ENCODE results near the gene WDR38. TPM values are rescaled to one million over a fixed set of nuclear protein-coding genes. Genes with fewer than 3 reads are reported as not detected.

WDR38 gene
- total RNA-seq, 1 donor from 2014 or later, result not detected

DNA sequence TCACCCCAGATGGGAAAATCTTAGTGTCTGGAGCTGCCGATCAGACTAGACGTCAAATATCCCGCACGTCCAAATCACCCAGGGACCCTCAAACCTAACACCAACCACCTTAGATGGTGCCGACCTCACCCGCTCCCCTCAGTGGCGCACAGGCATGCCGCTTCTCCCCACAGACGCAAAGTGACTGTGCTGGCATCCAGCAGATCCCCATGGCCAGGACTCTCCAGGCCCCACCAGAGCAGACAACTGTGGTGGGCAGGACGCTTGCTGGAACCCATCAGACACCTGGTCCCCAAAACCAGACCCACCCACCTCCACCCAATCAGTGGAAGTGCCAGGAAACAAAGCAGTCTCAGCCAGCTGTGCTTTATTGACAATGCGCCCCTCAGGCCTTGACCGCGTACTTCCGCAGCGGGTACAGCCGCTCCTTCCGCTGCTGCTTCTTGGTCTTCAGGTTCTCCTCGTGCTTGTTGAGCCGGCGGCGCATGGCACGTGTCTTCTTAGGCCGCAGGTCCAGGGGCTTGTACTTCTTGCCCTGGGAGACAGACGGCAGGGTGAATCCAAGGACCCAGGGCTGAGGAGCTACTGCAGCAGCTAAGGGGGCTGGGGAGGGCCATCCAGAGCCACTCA lies 4.4 kb downstream of the WDR38 start:
- DNase-seq (ENCODE audit: low spot score), result no peak

DNA sequence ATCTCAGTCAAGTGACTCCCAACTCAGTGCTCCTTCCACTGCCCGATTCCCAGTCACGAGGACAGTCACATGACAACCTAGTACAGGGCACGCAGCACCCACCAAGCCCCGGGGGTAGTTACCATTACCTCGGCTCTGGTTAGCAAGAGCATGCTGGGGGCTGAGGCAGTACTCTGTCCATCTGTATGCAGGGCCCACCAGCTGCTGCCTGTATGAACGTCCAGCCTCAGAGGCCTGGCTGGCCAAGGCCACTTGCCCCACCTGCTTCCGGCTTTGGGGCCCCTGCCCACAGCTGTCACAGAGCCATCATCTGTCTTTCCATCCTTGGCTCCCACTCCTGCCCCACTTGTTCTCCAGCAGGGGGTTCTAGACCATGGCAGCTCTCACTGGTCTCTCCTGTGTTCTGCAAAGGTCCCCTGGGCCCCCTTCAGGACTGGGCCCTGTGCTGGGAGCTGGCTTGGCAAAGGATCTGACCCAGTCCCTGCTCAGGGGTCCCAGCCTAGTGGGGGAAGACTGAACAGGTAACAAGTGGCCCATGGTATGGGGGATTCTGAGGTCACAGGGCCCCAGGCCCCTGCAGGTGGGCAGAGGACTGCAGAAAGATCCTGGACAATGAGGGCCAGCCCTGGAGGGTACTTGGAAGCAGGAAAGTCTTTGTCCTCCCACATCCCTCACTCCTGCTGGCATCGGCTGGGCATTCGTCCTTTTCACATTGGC lies 5.2 kb downstream of the WDR38 start:
- DNase-seq (ENCODE audit: low spot score), result no peak

DNA sequence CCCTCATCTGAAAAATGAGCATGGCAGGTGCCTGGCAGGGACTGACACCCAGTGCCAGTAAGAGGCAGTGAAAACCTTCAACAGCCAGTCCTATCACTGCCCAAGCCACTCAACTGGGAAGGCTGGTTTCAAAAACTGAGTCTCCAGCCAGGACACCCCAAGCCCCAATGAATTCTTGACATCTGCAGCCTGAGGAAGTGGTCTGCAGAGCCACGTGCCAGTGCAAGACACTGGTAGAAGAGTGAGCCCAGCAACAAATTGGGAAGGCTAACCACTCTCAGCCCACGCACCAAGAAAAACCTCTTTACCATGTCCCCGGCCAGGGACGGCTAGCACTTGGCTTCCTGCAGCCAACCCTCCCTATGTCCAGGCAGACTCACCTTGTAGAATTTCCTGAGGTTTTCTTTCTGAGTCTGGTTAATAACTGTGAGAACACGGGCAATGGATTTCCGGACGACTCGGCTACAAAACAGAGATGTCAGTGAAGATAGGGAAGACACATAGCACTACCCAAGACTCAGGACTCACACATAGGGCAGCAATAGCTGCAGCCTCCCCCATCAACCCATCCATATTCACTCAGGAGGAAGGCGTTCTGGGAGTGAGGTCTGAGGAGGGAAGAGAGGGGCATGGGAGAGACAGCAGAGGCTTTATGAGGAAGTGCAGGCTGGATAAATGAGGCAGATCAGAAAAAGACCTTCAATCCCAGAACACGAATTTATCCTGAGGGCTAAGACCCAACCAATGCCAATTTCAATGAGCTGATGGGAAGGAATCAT lies 6.7 kb downstream of the WDR38 start:
- DNase-seq (ENCODE audit: low spot score), result no peak

DNA sequence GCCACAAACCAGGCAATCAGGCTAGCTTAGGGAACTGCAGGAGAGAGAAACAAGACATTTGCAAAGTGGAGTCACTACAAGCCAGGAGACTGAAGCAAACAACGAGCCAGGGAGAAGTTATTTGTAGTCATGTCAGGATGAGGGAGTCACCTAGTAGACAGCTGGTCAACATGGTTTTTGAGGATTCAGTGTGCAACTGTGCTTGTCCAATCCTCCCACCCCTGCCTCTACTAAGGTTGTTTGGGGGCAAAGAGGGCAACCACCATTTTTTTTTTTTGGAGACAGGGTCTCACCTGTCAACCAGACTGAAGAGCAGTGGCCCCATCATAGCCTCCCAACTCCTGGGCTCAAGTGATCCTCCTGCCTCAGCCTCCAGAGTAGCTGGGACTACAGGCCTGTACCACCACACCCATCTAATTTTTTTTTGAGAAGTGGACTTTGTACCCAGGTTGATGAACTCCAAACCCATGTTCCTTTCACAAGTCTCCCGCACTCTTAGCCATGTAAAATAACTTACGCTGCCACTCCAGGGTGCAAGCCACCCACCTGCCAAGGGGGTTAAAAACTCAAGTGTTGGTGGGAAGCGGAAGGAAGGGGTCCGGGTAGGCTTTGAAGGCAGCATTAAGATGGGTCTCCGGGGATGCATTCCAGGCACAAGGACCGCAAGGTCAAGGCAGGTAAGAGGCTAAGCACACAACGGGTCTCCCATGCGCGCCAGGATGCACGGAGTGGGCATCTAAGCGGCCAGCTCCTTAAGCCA lies 7.5 kb downstream of the WDR38 start:
- no peak for DNase-seq (ENCODE audit: low spot score)

DNA sequence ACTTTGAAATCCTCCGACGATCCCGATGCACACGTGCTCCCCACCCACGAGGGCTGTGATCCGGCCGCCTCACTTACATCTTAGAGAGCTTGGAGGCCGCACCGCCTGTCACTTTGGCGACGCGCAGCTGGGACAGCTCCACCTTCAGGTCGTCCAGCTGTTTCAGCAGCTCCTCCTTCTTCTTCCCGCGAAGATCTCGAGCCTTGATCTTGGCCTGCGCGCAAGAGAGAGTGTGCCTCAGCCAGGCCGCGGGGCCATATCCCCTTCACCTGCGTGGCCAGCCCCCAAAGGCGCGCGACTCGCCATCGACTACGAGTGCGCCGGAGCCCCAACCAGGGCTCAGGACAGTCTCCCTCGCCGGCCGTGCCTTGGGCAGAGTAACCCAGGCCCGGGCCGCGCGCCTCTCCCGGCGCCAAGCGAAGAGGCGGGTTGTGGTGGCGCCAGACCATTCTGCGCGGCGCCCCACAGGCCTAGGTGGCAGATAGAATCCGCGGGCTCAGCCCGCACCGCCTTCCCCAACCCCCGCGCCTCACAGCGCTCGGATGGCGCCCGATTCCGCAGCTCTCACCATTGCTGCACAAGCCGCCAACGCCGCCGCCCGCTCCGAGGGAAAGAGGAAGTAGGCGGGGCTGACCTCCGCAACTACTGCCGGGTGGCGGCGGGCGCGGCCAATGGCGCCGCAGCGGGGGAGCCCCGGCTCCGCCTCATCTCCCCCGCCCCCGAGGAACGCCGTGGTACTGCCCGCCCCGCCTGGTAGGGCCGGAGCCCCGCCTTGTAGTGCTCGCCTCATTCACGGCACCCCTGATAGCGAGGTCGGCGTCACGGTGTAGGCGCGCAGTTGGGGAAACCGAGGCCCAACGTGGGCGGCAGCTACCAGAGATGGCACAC lies 8.3 kb downstream of the WDR38 start, which contains the start of the genes ARPC5L and RPL35:
ARPC5L (plus strand) TSS at position 789 of the 888 bp plus-strand sequence. CDS start 7,161 bp downstream, outside the sequence.
RPL35 (minus strand) TSS at position 616 of the 888 bp plus-strand sequence; CDS start at position 571, 45 bp downstream.
- peak; percentile 94 for DNase-seq (ENCODE audit: low spot score)

DNA sequence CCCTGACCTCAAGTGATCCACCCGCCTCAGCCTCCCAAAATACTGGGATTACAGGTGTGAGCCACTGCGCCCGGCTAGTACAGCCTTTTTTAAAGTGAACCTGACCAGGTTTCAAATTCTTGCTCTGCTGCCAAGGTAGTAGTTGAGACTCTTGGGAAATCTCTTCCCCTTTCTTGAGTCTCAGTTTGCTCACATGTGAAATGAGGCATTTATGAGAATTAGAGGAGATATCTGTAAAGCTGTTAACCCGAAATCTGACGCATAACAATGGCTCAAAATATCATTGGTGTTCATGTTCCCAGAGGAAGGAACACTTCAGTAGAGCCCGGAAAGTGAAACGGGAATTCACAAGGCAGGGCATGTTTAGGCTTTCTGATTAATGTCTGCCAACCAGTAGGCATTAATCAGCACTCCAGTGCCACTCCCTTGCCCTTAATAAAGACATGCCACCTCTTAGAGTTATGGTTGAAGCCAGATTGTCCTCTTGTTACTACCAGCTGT lies 10.2 kb downstream of the WDR38 start:
- no peak for DNase-seq (ENCODE audit: low spot score)

DNA sequence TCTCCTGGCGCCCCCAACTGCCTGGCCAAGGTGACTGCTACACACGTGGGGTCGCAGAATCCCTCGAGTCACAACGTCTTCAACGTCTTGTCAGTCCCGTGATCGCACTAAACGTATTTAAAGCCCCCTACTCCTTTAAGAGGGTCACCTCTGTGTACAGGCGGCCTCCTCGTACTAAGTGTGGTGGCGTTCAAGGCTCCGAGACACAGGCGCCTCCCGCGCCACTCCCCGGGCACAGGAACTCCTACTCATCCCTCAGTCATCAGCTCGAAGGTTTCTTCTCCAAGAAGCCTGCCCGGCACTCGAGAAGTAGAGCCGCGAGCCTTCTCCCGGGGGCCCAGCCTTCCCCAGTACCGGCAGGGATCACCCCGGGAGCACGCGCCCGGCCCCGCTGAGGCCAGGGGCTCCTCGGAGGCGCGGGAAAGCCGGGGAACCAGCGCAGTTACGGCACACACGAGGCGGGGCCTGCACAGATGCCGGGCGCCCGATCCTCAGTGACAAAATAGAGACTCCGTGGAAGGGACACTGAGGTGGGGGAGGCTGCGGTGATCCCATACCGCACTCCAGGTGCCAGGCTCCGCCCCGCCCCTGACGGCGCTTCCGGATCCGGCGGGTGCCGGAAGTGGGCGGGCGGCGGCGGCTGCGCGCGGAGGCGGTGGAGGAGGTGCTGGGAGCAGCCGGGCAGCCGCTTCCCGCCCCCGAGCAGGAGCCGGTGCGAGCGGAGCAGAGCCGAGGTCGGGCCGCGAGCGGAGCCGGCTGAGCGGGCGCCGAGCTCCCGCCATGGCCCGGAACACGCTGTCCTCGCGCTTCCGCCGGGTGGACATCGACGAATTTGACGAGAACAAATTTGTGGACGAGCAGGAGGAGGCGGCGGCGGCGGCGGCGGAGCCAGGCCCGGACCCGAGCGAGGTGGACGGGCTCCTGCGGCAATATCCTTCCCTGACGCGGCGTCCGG lies 15.5 kb downstream of the WDR38 start:
- peak; percentile 88 for DNase-seq (ENCODE audit: low spot score)

DNA sequence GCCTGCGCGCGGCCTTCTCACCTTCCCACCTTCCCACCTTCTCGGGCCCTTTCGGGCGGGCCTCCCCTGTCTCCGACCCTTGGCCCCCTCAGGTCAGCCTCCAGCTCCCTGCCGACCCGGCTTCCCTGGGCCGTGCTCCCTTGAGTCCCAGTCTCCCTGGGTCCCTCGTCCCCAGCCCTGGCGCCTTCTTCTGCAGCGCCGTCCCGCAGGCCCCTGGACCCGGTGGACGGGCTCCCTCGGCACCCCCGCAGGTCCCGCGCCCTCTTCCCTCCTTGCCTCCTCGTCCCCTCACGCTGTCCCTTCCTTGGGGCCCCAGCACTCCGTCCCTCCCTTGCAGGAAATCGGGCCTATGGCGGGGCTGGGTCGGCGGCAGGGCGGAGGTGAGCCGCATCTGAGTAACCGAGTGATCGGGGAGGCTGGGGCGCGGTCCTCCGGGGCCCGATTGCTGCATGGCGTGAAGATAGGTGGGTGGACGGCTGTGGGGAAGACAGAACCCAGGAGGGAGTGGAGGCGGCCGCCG lies 16.3 kb downstream of the WDR38 start:
- peak; percentile 38 for DNase-seq (ENCODE audit: low spot score)

DNA sequence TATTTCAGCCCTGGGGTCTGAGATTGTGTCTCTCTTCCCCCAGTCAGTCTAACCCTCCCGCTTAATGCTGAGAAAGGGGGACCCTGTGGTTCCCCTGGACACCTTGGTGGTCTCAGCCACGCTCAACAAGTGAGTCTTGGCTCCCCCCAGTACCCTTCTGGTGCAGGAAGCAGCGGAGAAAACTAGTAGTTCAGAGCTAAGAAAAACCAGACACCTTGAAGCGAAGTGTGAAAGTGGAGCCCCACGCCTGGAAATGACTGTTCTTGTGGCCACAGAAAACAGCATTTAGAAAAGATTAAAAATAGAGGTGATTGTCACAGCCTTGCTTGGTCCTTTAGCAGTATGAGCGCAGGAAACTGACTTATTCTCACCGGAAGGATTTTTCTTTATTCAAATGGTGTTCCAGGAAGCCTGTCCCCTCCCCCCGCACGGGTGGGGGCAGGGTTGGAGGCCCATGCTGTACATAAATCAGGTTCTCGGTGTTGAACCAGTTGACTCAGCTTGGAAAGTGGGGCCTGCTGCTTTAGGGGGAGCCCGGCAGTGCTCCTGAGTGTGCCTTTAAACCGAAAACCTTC lies 16.8 kb downstream of the WDR38 start:
- peak; percentile 50 for DNase-seq (ENCODE audit: low spot score)

DNA sequence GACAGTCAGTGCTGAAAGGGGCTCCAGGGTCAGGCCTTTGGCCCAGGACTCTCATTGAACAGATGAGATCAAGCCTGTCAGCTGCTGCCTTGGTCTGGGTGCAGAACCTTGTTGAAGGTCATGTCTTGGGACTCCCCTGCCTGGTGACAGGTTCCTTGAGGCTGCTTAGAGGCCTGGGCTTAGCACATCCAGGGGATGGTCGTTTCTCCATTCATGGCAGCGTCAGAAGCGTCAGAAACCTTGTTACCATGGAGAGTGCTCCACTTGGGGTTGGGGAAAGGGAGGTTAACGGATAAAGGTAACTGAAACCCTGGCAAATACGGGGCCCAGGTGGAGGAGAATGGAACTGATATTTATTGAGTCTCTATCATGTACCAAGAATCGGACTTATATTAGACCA lies 17.5 kb downstream of the WDR38 start:
- no peak for DNase-seq (ENCODE audit: low spot score)

DNA sequence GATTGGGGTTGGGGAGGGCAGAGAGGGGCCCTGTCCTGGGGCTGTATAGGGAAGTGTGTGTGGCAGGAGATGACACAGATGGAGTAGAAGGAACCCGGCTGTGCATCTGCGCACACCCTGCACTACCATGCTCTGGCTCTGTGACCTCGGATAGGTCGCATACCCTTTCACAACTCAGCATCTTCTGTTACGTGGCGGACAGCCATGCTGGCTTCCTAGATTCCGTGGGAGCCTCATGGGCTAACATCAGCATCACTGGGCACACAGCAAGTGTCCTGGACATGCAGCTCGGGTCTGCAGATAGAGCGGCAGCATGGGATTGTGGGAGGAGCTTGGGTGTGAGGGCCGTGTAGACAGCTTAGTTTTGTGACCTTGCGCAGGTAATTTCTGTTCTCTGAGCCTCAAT lies 17.9 kb downstream of the WDR38 start:
- DNase-seq (ENCODE audit: low spot score), result no peak

DNA sequence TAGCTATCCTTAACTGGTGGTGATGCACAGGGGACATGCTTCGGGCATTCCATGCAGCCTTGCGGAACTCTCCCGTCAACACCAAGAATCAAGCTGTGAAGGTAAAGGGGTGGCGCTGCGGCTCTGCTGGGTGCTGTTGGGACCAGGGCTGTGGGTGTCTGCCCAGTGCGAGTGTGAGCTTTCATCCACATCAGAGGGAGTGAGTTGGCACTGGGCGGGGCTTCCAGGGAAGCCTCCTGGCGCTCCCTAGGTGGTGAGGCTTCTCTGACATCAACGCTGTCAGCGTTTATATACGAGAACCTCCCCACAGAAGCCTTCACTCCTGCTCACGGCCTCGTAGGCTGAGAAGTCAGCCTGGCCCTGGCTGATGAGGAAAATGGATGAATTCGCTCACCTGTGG lies 20.4 kb downstream of the WDR38 start:
- DNase-seq (ENCODE audit: low spot score), result no peak

DNA sequence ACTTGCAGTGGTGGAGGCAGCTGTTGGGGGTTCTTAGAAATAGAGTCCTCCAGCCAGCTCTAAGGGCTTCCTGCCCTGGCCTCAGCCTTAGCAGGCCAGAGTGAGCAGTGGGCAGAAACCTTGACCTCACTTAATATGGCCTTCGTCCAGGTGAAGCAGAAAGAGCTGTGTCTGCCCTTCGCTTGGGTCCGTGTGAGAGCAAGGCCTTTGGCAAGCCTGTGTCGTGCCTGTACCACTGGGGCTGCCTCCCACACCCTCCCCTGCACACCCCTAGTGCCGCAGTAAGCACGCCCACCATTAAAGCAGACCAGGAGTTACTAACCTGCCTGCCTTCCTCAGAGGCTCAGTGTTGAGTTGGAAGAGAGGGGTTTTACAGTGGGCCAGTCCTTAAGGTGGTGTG lies 22.2 kb downstream of the WDR38 start:
- no peak for DNase-seq (ENCODE audit: low spot score)

DNA sequence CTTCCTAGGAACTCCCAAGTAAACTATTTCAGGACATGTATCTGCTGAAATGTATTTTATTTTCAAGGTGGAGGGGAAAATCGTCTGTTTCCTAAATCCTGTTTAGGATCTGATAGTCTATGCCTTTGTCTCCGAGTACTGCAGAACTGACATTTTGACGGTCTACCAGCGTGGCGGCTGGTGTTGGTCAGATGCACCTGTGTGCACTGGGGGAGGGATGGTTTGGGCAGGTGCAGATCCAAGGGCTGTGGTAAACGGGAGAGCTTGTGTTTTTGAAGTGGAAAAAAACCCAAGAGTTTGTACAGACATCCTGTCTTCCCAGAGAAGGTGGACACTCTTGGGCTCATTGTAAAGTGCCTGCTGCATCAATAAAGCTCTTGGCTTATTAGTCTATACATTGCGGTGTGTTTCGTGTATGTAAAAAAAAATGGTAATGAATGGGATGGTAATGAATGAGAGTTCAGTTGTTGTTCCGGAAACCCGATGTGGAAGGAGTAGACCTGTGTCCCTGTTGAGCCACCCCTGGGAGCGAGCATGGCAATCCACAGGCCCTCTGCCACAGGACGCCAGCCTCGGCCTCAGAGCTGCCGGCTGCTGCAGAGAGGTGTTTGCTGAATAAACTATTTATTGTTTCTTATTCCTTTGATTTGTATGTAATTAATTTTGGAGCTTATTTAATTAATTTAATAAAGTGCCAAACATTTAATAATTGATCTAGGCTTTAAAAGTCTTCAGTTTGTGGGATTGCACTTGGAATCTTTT lies 23.9 kb downstream of the WDR38 start:
- no peak for DNase-seq (ENCODE audit: low spot score)

DNA sequence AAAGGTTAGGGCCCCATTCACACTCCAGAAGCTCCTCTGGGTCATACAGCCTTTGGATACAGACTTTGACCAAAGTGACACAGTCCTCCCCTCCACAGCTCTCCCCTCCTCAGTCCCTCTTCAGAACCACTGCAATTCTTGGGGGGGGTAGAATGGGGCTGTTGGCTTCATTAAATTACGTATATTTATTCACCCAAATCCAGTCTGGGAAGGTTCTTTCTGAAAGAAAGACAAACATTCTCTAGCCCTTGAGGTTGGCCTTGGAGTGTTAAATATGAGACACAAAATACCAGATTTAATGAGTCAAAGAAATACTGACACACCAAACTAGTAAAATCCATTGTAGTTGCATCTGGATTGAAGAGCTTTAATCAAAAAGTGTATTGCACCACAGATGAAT lies 24.8 kb downstream of the WDR38 start:
- no peak for DNase-seq (ENCODE audit: low spot score)

DNA sequence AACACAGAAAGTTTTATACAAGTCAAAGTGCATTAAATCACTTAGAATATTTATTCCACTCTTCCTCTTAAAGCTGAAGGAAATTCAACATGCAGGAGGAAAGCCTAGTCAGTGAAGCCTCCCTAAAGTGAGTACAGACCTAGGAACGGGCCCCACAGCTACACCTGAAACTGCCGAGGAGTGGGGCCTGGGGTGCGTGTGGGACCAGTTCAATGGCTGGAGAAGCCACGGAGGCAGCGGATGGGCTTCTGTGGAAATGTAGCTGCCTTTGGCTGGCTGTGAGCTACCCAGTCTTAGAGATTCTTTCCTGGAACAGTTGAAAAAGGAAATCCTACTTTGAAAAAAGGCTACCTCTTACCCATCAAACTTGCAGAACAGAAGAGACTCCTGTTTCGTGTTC lies 25.3 kb downstream of the WDR38 start:
- no peak for DNase-seq (ENCODE audit: low spot score)

DNA sequence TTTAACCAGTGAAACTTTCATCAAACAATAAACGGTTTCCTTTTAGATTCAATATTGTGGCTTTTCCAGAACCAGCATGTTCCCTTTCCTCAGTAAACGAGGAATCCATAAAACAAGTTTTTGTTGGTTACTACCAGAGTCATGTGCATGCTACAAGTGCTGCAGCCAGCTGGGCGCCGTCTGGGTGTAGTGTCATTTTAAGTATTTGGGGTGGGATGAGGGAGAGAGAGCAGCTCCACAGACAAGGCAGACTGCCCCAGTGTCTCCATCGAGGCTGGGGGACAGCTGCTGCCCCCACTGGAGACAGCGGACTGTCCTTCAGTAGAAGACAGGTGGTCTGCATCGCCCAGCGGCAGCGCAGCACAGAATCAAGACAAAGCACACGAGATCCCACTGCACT lies 26.0 kb downstream of the WDR38 start:
- no peak for DNase-seq (ENCODE audit: low spot score)

DNA sequence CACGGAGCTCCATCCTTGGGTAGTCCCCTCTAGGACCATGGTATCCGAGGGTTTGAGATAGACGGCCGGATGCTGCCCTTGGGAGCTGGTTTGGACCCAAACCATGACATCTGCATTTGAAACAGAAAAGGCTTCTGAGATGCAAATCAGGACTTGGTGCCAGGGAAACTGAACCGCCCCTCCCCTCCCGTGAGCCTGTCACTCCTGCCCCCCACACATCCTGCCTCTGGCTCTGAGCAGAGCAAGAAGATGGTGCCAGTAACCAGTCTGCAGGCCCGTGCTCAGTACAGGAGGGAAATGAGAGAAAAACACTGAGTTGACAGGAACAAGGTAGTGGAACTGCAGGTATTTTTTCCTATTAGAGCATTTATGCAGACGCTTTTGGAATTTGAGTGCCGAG lies 27.2 kb downstream of the WDR38 start:
- DNase-seq (ENCODE audit: low spot score), result no peak
